ENCODE data around the gene EPAS1. TPM values are rescaled to one million over a fixed set of nuclear protein-coding genes. Genes with fewer than 3 reads are reported as not detected.

EPAS1 gene
- total RNA-seq, 1 donor from 2014 or later, result 280 TPM

GRCh38 chr2:46367286-46367685 is 70.1 kb downstream of the EPAS1 start:
- Mint-ChIP-seq H3K36me3 (ENCODE audit: low read depth, unreplicated experiment) (peaks cover 77% of the 10 kb centered on the region), H3K4me1 (ENCODE audit: unreplicated experiment) (peaks cover 21% of the 10 kb centered on the region), H3K9me3 (ENCODE audit: unreplicated experiment) (no peaks in the 10 kb centered on the region), H3K4me3 (ENCODE audit: unreplicated experiment) (no peak overlapping the region), H3K27ac (ENCODE audit: unreplicated experiment) (no peak overlapping the region), H3K27me3 (ENCODE audit: unreplicated experiment) (peaks cover 3% of the 10 kb centered on the region)
- no peak for TF ChIP-seq CTCF (IDR thresholded peaks at IDR 0.05; ENCODE audit: unreplicated experiment)
- no peak for DNase-seq (ENCODE audit: low spot score)

GRCh38 chr2:46368401-46368800 is 71.2 kb downstream of the EPAS1 start:
- Mint-ChIP-seq H3K9me3 (ENCODE audit: unreplicated experiment) (no peaks in the 10 kb centered on the region), H3K27me3 (ENCODE audit: unreplicated experiment) (peaks cover 3% of the 10 kb centered on the region), H3K27ac (ENCODE audit: unreplicated experiment) (no peak overlapping the region), H3K4me3 (ENCODE audit: unreplicated experiment) (no peak overlapping the region), H3K4me1 (ENCODE audit: unreplicated experiment) (peaks cover 21% of the 10 kb centered on the region), H3K36me3 (ENCODE audit: low read depth, unreplicated experiment) (peaks cover 79% of the 10 kb centered on the region)
- DNase-seq (ENCODE audit: low spot score), result no peak
- no peak for TF ChIP-seq CTCF (IDR thresholded peaks at IDR 0.05; ENCODE audit: unreplicated experiment)

DNA sequence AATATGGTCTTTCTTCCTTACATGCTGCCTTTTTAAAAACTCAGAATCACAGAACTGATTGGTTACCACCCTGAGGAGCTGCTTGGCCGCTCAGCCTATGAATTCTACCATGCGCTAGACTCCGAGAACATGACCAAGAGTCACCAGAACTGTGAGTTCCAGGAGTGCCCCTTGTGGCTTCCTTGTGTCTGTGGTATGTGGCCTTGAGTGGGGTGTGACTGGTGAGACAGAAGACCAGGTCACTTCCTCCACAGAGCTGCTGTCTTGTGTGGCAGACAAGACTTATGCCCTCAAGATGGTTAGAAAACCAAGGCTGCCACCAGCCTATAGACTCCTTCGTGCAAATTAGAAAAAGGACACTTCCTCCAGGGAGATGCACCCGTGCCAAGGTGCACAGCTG is 72.6 kb downstream of the EPAS1 start:
- Mint-ChIP-seq H3K4me3 (ENCODE audit: unreplicated experiment) (peak overlapping the region; percentile 6), H3K4me1 (ENCODE audit: unreplicated experiment) (peaks cover 21% of the 10 kb centered on the region)

DNA sequence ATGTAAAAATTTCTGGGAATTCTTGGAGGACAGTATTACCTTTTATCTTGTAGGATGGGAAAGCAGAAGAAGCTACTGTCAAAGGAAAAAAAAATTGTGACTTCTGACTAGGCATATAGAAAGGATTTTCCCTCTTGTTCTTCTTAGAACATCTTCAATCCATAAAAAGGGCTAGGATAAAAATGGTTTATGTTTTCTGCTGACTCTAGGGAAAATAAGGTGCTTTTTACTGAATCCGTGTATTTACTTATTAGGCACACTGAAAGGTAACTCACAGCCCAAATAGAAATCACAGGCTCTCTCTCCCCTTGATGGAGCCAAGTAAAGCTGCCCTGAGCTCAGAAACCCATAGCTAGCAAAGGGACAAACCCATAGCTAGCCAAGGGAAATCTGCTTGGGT is 74.6 kb downstream of the EPAS1 start:
- H3K4me3 Mint-ChIP-seq (ENCODE audit: unreplicated experiment), result no peak overlapping the region

More for the DNA sequence above, 72.6 kb downstream of the EPAS1 start:
- Mint-ChIP-seq H3K27me3 (ENCODE audit: unreplicated experiment) (peaks cover 3% of the 10 kb centered on the region), H3K27ac (ENCODE audit: unreplicated experiment) (no peak overlapping the region), H3K36me3 (ENCODE audit: low read depth, unreplicated experiment) (peaks cover 76% of the 10 kb centered on the region), H3K9me3 (ENCODE audit: unreplicated experiment) (no peaks in the 10 kb centered on the region)
- TF ChIP-seq CTCF (IDR thresholded peaks at IDR 0.05; ENCODE audit: unreplicated experiment), result no peak
- no peak for DNase-seq (ENCODE audit: low spot score)

GRCh38 chr2:46372475-46372874 is 75.3 kb downstream of the EPAS1 start:
- no peaks in the 10 kb centered on the region for H3K9me3 Mint-ChIP-seq (ENCODE audit: unreplicated experiment)
- no peak for DNase-seq (ENCODE audit: low spot score)
- H3K27ac Mint-ChIP-seq (ENCODE audit: unreplicated experiment), result no peak overlapping the region
- H3K4me3 Mint-ChIP-seq (ENCODE audit: unreplicated experiment), result peak overlapping the region; percentile 74
- H3K27me3 Mint-ChIP-seq (ENCODE audit: unreplicated experiment), result peaks cover 7% of the 10 kb centered on the region
- no peak for TF ChIP-seq CTCF (IDR thresholded peaks at IDR 0.05; ENCODE audit: unreplicated experiment)
- peaks cover 73% of the 10 kb centered on the region for H3K36me3 Mint-ChIP-seq (ENCODE audit: low read depth, unreplicated experiment)
- peaks cover 9% of the 10 kb centered on the region for H3K4me1 Mint-ChIP-seq (ENCODE audit: unreplicated experiment)

More for the DNA sequence above, 74.6 kb downstream of the EPAS1 start:
- TF ChIP-seq CTCF (IDR thresholded peaks at IDR 0.05; ENCODE audit: unreplicated experiment), result no peak
- Mint-ChIP-seq H3K36me3 (ENCODE audit: low read depth, unreplicated experiment) (peaks cover 75% of the 10 kb centered on the region), H3K9me3 (ENCODE audit: unreplicated experiment) (no peaks in the 10 kb centered on the region), H3K4me1 (ENCODE audit: unreplicated experiment) (peaks cover 9% of the 10 kb centered on the region), H3K27ac (ENCODE audit: unreplicated experiment) (no peak overlapping the region), H3K27me3 (ENCODE audit: unreplicated experiment) (peaks cover 7% of the 10 kb centered on the region)
- no peak for DNase-seq (ENCODE audit: low spot score)

Measured in endothelial cell (in vitro differentiated cells).